Stimulated activated CD8-positive, alpha-beta memory T cell treated with anti-CD3 and anti-CD28 coated beads, Interleukin-12 subunit alpha, Interleukin-12 subunit beta, amount 100 ng/mL, for 1 hour (primary cell): ENCODE results near the gene PIP5K1B.
A peak's percentile ranks its signal among the peaks of the same experiment; 100 is the strongest.
"Not testable (repeated sequence)": the region's sequence is repeated elsewhere in the genome, so short reads cannot be mapped to it uniquely, and the experiment has no call there.

Experiments used
- DNase-seq: peaks from one replicate; pipeline ENCODE4 v3.0.0-alpha.2; 2020; ENCODE audit warnings: low read depth

Gene PIP5K1B

GRCh38 chr9:69028754-69029153 lies 323.7 kb downstream of the PIP5K1B start:
- no peak for DNase-seq

GRCh38 chr9:69029535-69029934 lies 324.5 kb downstream of the PIP5K1B start:
- DNase-seq, result no peak

- no peak for DNase-seq
These were observed 326.0 kb downstream of the PIP5K1B start for GRCh38 chr9:69030851-69031645.

- no peak for DNase-seq
These were observed 329.0 kb downstream of the PIP5K1B start for GRCh38 chr9:69034071-69034470.

GRCh38 chr9:69035438-69036308 lies 330.6 kb downstream of the PIP5K1B start, which contains the start of gene FXN:
TSS of gene FXN (plus strand) at chr9:69035752. CDS start at chr9:69035783, 31 bp downstream.
- DNase-seq, result peak; percentile 67

- no peak for DNase-seq
These were observed 331.3 kb downstream of the PIP5K1B start for GRCh38 chr9:69036309-69036708.

GRCh38 chr9:69036799-69037198 lies 331.8 kb downstream of the PIP5K1B start:
- DNase-seq, result no peak

GRCh38 chr9:69040646-69041045 lies 335.6 kb downstream of the PIP5K1B start:
- DNase-seq, result no peak

- DNase-seq, result no peak
These were observed 339.5 kb downstream of the PIP5K1B start for GRCh38 chr9:69044240-69045219.

GRCh38 chr9:69045821-69046220 lies 340.8 kb downstream of the PIP5K1B start:
- no peak for DNase-seq

- no peak for DNase-seq
These were observed 341.7 kb downstream of the PIP5K1B start for GRCh38 chr9:69046723-69047122.

- DNase-seq, result no peak
These were observed 342.3 kb downstream of the PIP5K1B start for GRCh38 chr9:69047371-69047770.

- DNase-seq, result no peak
These were observed 344.1 kb downstream of the PIP5K1B start for GRCh38 chr9:69049094-69049493.

GRCh38 chr9:69050936-69051335 lies 345.9 kb downstream of the PIP5K1B start:
- DNase-seq, result not testable (repeated sequence)

GRCh38 chr9:69054989-69055388 lies 349.9 kb downstream of the PIP5K1B start:
- DNase-seq, result no peak

GRCh38 chr9:69056191-69056815 lies 351.3 kb downstream of the PIP5K1B start:
- no peak for DNase-seq

GRCh38 chr9:69058101-69058500 lies 353.1 kb downstream of the PIP5K1B start:
- no peak for DNase-seq
